Sigmoid colon (tissue), 7 donors: ENCODE data around the gene RERG. TPM values are rescaled to one million over a fixed set of nuclear protein-coding genes. Genes with fewer than 3 reads are reported as not detected.

Experiments used
- DNase-seq: peaks from one replicate; pipeline ENCODE4 v3.0.0-alpha.2; 2019
- H3K27ac ChIP-seq, 4 donors: fragments of 200-600 bp; sonication (generic); one replicate each; pipeline ENCODE4 v1.5.1; 2016 to 2019; ENCODE audit warnings: mild to moderate bottlenecking in 1 of 4
- H3K27me3 ChIP-seq, 3 donors: fragments of 200-600 bp; sonication (generic); one replicate each; pipeline ENCODE4 v1.5.1; 2019; ENCODE audit warnings: mild to moderate bottlenecking in 1 of 3
- H3K36me3 ChIP-seq, 4 donors: fragments of 200-600 bp; sonication (generic); one replicate each; pipeline ENCODE4 v1.5.1; 2016 to 2019
- H3K4me1 ChIP-seq, 4 donors: fragments of 200-600 bp; sonication (generic); one replicate each; pipeline ENCODE4 v1.5.1; 2017 to 2019
- H3K4me3 ChIP-seq, 4 donors: fragments of 200-600 bp; sonication (generic); one replicate each; pipeline ENCODE4 v1.5.1; 2017 to 2019; ENCODE audit warnings: mild to moderate bottlenecking in 2 of 4, moderate library complexity in 1 of 4
- H3K9me3 ChIP-seq, 4 donors: fragments of 200-600 bp in 3 of 4; sonication (generic) in 3 of 4; one replicate each; pipeline versions ENCODE4 v1.5.1 to v1.6.1; 2013 to 2019
- EP300 ChIP-seq, 4 donors: sonication (generic); formaldehyde crosslinking; IDR thresholded peaks; one replicate each; pipeline ENCODE4 v1.6.1; 2017; ENCODE audit warnings: antibody characterized with exemption in 4 of 4
- POLR2A ChIP-seq, 2 donors: fragments of 450-650 bp; IDR thresholded peaks; one replicate each; pipeline ENCODE4 v1.6.1; 2016; ENCODE audit warnings: antibody characterized with exemption in 2 of 2, mild to moderate bottlenecking in 2 of 2, moderate library complexity in 2 of 2
- POLR2AphosphoS5 ChIP-seq, 4 donors: sonication (generic); formaldehyde crosslinking; IDR thresholded peaks; one replicate each; pipeline ENCODE4 v1.6.1; 2017; ENCODE audit warnings: antibody characterized with exemption in 4 of 4
- WGBS, 2 donors: extraction: QIAGEN DNeasy Blood & Tissue Kit; methylation state at CpG; one replicate each; pipeline ENCODE4 v1.1.7; 2013; 5-methylcytosine and 5-hydroxymethylcytosine counted together
- intact Hi-C: fragments of 100-400 bp; cut with DNase I; formaldehyde crosslinking; loops from one replicate; pipeline ENCODE4 v1.15.1; 2023
- polyA plus RNA-seq, 3 donors: library from polyadenylated mRNA; stranded (reverse); fragments of 200-250 nt; gene quantifications; one replicate each; pipeline ENCODE4 v1.2.3, GENCODE V29; 2013
- total RNA-seq, 4 donors: library from RNA; depleted of rRNA; stranded (reverse); fragments of >200 nt; gene quantifications; one replicate each; pipeline ENCODE4 v1.1.0, GENCODE V29; 2016
- TF ChIP-seq, protein P1 (sequence below), 4 experiments: fragments of 450-650 bp in 3 of 4; fragments of 200-600 bp in 1 of 4; IDR thresholded peaks; one replicate each; pipeline ENCODE4 v1.5.1; 2016 to 2019; ENCODE audit warnings: antibody characterized with exemption in 4 of 4, mild to moderate bottlenecking in 3 of 4, moderate library complexity in 2 of 4
- donor health status: healthy with polysubstance abuse.
- donor health status: Bipolar disorder and iron deficiency.
- donor health status: healthy.

The RERG gene, protein sequence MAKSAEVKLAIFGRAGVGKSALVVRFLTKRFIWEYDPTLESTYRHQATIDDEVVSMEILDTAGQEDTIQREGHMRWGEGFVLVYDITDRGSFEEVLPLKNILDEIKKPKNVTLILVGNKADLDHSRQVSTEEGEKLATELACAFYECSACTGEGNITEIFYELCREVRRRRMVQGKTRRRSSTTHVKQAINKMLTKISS
- total RNA-seq (100 to 1,000 TPM in 1 of 4 donors, 10 to 100 TPM in 3; 69.9 to 104 (median 78.3) TPM), polyA plus RNA-seq (1 to 10 TPM; 1.4 to 9.6 (median 4.8) TPM)

- H3K27me3 ChIP-seq: no peaks in the 10 kb centered on the region
- intact Hi-C loops: loop anchor here (1.0 to 5.0 kb wide), 5 partner anchors 48 to 376 kb away; partner anchors contain the start of gene MGP
- H3K36me3 ChIP-seq: no peaks in the 10 kb centered on the region
- TF ChIP-seq POLR2AphosphoS5 (IDR thresholded peaks at IDR 0.05): peak; percentile 49 to 83 (median 62)
- TF ChIP-seq EP300 (IDR thresholded peaks at IDR 0.05): no peak
- TF ChIP-seq, protein P1, sequence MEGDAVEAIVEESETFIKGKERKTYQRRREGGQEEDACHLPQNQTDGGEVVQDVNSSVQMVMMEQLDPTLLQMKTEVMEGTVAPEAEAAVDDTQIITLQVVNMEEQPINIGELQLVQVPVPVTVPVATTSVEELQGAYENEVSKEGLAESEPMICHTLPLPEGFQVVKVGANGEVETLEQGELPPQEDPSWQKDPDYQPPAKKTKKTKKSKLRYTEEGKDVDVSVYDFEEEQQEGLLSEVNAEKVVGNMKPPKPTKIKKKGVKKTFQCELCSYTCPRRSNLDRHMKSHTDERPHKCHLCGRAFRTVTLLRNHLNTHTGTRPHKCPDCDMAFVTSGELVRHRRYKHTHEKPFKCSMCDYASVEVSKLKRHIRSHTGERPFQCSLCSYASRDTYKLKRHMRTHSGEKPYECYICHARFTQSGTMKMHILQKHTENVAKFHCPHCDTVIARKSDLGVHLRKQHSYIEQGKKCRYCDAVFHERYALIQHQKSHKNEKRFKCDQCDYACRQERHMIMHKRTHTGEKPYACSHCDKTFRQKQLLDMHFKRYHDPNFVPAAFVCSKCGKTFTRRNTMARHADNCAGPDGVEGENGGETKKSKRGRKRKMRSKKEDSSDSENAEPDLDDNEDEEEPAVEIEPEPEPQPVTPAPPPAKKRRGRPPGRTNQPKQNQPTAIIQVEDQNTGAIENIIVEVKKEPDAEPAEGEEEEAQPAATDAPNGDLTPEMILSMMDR (IDR thresholded peaks at IDR 0.05): peak; percentile 91 to 99 (median 97)
- TF ChIP-seq POLR2A (IDR thresholded peaks at IDR 0.05): no peak
- H3K4me3 ChIP-seq: peak within 1 kb of the TSS; percentile 55 to 70 (median 61)
- no peaks in the 10 kb centered on the region for H3K9me3 ChIP-seq
- H3K4me1 ChIP-seq: peaks cover 0 to 38% (median 9%) of the 10 kb centered on the region in 4 donors
- peak; percentile 91 for DNase-seq
- WGBS, 2 donors: 7 to 11% methylated on average over 55 of the region's 55 CpGs
- H3K27ac ChIP-seq: peak within 1 kb of the TSS; percentile 78 to 88 (median 86)
These were observed at the start of gene RERG for GRCh38 chr12:15220915-15221885. Gene RERG (minus strand): TSS chr12:15221417. CDS start chr12:15217489, 3,928 bp downstream.

DNA sequence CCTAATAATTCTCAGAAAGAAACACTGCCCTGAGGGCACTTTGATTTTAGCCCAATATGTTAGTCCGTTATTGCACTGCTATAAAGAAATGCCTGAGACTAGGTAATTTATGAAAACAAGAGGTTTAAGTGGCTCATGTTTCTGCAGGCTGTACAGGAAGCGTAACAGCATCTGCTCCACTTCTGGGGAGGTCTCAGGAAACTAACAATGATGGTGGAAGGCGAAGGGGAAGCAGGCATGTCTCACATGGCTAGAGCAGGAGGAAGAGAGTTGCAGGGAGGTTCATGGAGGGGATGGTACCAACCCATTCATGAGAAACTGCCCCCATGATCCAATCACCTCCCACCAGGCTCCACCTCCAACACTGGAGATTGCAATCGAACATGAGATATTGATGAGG is 49.4 kb upstream of the RERG start:
- Histone ChIP-seq H3K9me3 (no peaks in the 10 kb centered on the region), H3K4me1 (peaks cover 0 to 31% (median 25%) of the 10 kb centered on the region in 4 donors), H3K27me3 (no peaks in the 10 kb centered on the region), H3K4me3 (no peak overlapping the region), H3K27ac (no peak overlapping the region), H3K36me3 (no peaks in the 10 kb centered on the region)
- 57 to 80% methylated on average over 4 of the region's 4 CpGs for WGBS, 2 donors
- intact Hi-C loops: loop anchor here (10.0 kb wide), 2 partner anchors 514 to 614 kb away; partner anchors contain the start of genes EPS8 and STRAP
- DNase-seq: no peak
- TF ChIP-seq, protein P1 (IDR thresholded peaks at IDR 0.05): no peak
- TF ChIP-seq EP300 (IDR thresholded peaks at IDR 0.05) (no peak), POLR2AphosphoS5 (IDR thresholded peaks at IDR 0.05) (no peak), POLR2A (IDR thresholded peaks at IDR 0.05) (no peak)

DNA sequence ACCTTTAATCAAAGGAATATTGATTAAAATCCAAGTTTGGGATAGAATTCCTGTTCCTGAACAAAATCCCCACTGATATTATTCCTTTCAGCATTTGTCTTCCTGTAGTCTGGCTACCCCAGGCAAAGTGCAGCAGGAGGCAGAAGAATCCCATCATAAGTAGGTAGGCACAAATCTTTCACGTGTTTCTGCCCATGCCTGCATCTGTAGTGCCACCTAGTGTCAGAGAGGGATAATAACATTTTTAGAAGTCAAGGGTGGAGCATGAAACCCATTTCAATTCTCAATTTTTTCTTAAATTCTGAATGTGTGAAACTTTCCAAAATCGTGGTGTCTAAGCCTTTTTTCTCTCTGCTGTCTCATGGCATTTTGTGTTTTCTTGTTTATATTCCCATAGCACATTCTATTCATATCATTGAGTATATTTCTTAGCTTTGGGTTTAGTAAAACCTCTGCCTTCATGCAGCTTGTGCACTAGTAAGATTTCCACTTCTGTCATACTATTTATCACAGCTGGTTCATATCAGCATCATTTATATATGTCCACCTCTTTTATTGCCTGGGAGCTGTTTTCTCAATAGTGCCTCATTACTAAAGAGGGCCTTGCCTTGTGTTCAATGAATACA is 47.8 kb upstream of the RERG start:
- WGBS, 2 donors: 0 to 1% methylated on average over 2 of the region's 2 CpGs
- peak overlapping the region in 2 of 4 donors; percentile 16 to 36 for H3K27ac ChIP-seq
- DNase-seq: peak; percentile 72

DNA sequence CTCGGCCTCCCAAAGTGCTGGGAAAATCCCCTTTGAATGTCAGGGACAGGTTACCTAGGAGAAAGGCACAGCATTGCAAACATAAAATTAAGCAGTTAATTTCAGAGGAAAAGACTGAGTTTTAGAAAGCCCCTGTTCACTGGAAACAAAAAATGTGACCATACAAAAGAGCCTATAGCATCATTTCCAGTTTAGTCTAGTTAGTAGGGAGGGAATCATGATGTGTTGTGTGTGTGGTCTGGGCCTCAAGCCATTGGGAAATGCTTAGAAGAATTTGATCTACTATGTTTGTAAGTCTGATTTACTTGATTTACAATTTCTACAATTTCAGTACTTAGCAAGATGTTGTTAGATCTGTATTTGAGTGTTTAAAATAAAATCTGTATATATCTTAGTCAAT is 47.1 kb upstream of the RERG start:
- WGBS, 2 donors: 71 to 84% methylated on average over 1 of the region's 1 CpG
- Histone ChIP-seq H3K4me1 (peaks cover 0 to 8% (median 4%) of the 10 kb centered on the region in 4 donors), H3K36me3 (no peaks in the 10 kb centered on the region), H3K9me3 (no peaks in the 10 kb centered on the region), H3K27ac (peak overlapping the region in 2 of 4 donors; percentile 16 to 36), H3K4me3 (no peak overlapping the region), H3K27me3 (no peaks in the 10 kb centered on the region)
- intact Hi-C loops: loop anchor here (2.0 to 5.0 kb wide), 3 partner anchors 48 to 424 kb away; partner anchors contain the start of gene RERG
- TF ChIP-seq, protein P1 (IDR thresholded peaks at IDR 0.05): no peak
- TF ChIP-seq EP300 (IDR thresholded peaks at IDR 0.05): no peak
- no peak for TF ChIP-seq POLR2A (IDR thresholded peaks at IDR 0.05)
- TF ChIP-seq POLR2AphosphoS5 (IDR thresholded peaks at IDR 0.05): no peak
- DNase-seq: no peak

More for the DNA sequence above, 47.8 kb upstream of the RERG start:
- H3K36me3 ChIP-seq: no peaks in the 10 kb centered on the region
- no peaks in the 10 kb centered on the region for H3K27me3 ChIP-seq
- intact Hi-C loops: loop anchor here (1.0 to 5.0 kb wide), 4 partner anchors 48 to 424 kb away; partner anchors contain the start of gene RERG
- peaks cover 0 to 15% (median 10%) of the 10 kb centered on the region in 4 donors for H3K4me1 ChIP-seq
- no peaks in the 10 kb centered on the region for H3K9me3 ChIP-seq
- TF ChIP-seq POLR2AphosphoS5 (IDR thresholded peaks at IDR 0.05) (no peak), EP300 (IDR thresholded peaks at IDR 0.05) (no peak)
- TF ChIP-seq, protein P1 (IDR thresholded peaks at IDR 0.05): peak; percentile 78 to 90 (median 84)
- H3K4me3 ChIP-seq: no peak overlapping the region
